SH-SY5Y (cell line): ENCODE data around the gene PTGDR.

Source experiments
- GATA2 ChIP-seq: IDR thresholded peaks from 2 replicates; pipeline ENCODE4 v1.6.1; 2011; ENCODE audit warnings: mild to moderate bottlenecking, low read depth, low read length
- GATA3 ChIP-seq: IDR thresholded peaks from 2 replicates; pipeline ENCODE4 v1.6.1; 2011; ENCODE audit warnings: low read depth, mild to moderate bottlenecking, low read length, moderate library complexity

PTGDR gene

DNA sequence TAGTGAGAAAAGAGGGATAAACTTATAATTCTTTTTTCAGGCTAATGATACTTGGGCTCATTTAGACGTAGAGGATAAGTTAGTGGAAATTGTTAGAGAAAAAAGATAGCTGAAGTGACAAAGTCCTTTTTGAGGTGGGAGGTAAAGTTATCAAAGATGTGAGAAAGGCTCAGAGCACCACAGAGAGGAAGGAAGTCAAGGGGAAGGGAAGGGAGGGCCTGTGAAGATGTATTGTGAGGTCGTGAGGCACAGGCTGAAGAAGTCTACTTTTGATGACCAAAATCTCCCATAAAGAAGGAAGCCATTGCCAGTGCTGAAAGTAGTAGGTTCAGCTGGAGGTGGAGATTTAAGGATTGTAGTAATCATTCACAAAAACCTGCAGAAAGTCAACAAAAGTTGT lies 19.4 kb upstream of the PTGDR start:
- TF ChIP-seq GATA2: no peak
- no peak for TF ChIP-seq GATA3

DNA sequence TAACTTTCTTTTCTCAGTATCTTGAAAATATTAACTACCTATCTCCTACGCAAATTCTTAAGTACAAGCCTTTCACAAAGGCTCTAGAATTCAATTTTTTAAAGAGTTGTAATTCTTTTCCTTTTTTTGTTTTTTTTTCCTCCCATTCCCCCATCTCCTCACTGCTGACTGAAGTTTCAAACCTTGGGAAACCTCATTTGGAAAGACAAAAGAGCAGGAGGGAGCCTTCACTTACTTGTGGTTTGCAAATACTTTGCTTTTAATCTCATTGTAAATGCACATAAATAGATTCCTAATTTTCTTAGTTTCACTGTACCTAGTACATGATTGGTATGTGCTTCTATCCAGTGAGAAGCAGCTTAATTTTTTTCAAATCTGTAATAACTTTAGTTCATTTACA lies 15.8 kb upstream of the PTGDR start:
- TF ChIP-seq GATA3 (no peak), GATA2 (no peak)

DNA sequence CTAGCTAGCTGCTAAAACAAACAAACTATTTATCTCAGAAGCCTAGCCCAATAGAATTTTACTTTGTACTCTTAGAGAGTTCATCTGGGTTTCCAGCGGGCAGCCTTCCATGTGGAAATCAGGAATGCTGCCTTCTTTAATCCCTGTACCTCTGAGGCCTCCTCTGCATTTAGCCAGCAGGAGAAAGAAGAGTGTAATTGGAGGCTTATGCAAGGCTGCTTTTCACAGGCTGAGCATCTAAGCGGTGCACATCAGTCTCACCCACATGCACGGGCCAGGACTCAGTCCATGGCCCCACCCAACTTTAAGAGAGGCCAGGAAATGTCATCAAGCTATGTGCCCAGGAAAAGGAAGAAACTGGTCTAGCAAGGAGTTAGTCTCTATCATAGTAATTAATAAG lies 14.0 kb upstream of the PTGDR start:
- TF ChIP-seq GATA2: no peak

DNA sequence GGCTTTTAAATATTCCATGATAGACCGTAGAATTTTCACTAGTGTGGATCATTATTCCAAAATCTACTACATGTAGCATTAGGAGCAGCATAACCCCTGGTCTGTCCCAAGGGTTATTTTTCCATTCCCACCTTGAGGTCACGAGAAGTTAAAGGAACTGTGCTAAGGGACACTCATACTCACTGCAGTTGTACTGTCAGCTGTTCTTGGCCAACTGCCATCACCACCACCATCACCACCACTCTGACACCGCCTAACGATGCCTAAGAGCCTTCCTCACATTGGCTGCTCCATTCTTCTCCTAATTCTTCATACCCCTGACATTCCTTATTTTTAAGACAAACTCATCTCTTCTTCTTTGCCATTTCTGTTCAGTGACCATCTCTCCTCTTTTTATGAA lies 13.4 kb upstream of the PTGDR start:
- no peak for TF ChIP-seq GATA2
- TF ChIP-seq GATA3: no peak

DNA sequence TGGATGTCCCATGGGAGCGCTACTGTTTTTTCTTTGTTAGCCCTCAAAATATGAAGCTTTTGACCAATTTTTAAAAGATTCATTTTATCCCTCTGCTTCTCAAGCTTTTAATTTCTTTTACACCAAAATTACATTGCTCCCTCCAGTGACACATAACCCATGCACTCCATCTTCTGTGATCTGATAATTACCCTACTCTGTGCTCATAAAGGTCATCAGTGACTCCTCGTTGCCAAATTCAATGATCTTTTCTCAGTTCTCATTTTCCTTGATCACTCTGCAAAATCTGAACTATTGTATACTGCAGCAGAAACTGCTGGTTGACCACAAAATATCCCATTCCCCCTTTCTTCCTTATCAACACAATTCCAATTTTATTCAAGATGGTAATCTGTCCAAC lies 8.7 kb upstream of the PTGDR start:
- TF ChIP-seq GATA2 (no peak), GATA3 (no peak)

DNA sequence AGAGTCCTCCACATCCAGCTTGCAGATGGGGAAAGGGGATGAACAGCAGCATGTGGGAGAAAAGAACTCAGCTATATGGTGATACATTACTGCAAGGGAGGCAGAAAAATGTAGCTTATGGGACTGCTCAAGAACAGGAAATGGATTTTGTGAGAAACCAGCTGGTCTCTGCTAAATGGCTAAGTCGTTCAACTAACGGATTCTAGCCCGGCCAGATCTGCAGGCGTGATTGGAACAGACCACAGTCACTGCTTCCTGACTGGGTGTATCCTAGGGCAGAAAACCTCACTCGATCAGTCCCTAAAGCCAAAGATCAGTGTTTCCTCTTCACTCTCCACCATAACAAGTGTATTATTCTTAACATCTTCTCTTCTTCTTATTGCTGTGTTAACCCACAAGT lies 8.1 kb upstream of the PTGDR start:
- TF ChIP-seq GATA2 (no peak), GATA3 (no peak)

DNA sequence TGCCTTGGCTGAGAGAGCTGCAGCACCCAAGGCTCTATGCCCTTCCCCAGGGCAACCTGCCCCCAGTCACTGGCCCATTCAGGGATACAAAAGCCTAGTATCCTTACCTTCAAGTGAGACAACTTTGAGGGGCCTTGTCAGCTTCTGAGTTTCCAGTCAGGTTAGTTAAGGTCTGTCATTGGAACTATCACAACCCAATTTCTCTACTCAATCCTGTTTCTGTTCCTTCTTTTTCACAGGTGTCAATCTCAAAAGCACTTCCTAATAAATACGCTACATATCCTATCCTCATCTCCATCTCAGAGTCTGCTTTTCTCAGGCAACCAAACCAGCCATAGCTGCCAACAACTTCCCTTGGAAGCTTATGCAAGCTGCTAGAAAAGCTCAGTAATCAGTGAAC lies 4.9 kb upstream of the PTGDR start:
- TF ChIP-seq GATA2 (no peak), GATA3 (no peak)

DNA sequence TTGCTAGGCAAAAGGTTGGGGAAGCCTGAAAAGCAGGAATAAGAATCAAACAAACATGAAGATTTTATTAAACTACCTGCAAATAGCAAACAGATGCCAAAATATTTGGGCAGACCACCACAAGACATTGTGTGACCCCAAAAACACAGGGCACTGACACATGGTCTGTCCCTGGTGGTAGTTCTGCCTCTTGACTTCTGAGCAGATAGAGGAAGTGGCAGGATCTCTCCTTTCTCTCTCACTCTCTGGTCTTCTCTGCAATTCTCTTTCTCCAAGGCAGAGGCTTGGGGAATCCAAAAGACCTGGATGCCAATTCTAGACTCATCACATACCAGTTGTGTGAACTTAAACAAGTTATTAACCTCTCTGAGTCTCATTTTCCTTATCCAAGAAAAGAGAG lies 4.3 kb upstream of the PTGDR start:
- TF ChIP-seq GATA2 (no peak), GATA3 (no peak)

DNA sequence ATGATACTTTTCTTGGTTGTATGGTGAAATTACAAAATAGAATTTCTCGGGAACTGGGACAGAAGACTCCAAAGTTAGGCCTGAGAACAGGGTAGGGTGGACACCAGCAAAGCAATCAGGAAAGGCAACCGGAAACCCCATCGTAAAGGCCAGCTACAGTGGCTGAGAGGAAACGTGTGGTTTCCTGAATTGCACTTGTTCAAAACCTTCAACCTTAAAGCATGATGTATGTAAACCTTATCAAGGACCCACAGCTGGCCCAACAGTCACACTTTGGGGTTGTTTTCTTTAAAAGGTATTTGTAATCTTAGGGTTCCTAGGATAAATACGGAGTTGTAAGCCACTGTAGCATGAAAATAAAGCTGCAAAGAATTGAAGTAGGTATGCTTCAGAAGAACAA lies 2.2 kb upstream of the PTGDR start:
- no peak for TF ChIP-seq GATA3
- TF ChIP-seq GATA2: no peak

DNA sequence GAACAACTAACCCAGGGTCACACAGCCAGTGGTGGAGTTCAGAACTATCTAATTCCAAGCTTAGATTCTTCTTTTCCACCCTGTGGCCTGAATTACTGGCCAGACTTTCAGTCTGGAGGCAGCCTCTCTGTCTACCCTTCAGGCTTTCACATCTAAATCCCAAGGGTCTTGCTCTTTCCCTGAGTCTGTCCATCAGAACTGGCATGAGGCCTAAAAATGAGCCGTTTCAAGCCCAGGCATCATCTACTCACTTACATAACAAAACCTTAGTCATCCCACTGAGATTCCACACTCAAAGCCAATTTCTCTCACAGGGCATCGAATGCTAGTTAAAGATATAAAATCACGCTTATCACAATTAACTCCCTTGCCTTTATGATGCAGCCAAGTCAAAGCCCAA lies 1.3 kb upstream of the PTGDR start:
- no peak for TF ChIP-seq GATA3
- TF ChIP-seq GATA2: no peak

DNA sequence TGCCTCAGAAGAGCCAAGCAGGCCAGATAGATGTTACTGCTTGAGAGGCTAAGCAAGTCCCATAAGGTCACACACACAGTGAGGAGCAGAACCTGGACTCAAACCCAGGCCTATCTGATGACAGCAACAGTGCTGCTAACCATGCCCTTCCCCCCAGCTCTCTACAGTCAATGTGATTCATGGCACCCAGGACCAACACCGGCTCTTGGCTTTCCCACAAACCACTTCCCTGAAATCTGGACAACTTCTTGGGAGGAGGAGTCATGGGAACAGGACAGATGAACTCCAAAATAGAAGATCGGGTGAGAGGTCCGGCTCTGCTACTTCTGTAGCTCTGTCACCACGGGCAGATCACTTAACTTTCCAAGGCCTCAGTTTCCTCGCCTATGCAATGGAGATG lies 716 bp upstream of the PTGDR start:
- TF ChIP-seq GATA2 (no peak), GATA3 (no peak)

DNA sequence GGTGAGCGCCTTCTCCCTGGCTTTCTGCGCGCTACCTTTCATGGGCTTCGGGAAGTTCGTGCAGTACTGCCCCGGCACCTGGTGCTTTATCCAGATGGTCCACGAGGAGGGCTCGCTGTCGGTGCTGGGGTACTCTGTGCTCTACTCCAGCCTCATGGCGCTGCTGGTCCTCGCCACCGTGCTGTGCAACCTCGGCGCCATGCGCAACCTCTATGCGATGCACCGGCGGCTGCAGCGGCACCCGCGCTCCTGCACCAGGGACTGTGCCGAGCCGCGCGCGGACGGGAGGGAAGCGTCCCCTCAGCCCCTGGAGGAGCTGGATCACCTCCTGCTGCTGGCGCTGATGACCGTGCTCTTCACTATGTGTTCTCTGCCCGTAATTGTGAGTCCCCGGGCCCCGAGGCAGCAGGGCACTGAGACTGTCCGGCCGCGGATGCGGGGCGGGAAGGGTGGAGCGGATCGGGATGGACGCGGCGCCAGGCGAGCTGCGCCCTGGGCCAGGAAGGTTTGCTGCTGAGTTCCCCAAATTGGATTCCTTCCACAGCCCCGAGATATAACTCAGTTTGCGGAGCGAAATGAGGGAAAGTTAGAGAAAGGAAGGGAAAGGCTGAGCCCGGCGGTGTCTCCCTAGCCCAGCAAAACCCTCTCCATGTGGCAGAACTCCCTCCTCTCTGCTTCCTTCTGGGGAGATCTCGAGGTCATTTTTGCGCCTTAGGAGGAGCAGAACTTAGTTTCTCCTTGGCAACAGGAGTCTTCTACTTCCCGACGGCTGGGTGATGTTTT lies 972 bp downstream of the PTGDR start:
- no peak for TF ChIP-seq GATA2
- TF ChIP-seq GATA3: no peak

DNA sequence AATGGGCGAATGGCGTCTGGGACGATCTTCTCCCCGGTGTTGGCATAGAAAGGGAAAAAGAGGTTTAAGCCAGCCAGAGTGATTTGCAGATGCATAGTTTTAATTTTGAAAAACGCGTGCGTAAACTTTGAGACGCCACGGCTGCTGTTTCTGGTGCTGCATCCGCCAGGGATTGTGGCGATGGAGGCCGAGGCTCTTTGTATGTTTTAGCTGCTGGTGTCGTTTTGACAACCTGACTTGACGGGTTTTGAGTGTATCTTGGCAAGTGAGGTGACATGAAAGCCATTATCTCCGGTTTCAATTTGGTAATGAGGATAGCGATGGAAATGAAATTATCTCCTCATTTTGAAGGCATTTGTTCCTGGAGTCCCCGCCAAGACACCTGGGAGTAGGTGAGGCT lies 1.6 kb downstream of the PTGDR start:
- no peak for TF ChIP-seq GATA3
- TF ChIP-seq GATA2: no peak

DNA sequence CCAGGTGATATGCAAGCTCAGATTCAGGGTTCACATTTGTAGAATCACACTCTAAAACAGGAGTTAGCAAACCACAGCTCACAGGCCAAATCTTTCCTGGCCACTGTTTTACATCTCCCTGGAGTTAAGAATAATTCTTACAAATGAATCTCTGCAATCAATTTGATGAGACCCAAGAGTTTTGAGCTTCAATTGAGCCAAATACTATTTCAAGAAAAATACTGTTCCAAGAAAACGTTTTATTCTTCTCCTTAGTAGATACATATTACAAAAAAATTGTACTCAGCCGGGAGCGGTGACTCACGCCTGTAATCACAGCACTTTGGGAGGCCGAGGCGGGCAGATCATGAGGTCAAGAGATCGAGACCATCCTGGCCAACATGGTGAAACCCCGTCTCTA lies 2.5 kb downstream of the PTGDR start:
- TF ChIP-seq GATA3 (no peak), GATA2 (no peak)

DNA sequence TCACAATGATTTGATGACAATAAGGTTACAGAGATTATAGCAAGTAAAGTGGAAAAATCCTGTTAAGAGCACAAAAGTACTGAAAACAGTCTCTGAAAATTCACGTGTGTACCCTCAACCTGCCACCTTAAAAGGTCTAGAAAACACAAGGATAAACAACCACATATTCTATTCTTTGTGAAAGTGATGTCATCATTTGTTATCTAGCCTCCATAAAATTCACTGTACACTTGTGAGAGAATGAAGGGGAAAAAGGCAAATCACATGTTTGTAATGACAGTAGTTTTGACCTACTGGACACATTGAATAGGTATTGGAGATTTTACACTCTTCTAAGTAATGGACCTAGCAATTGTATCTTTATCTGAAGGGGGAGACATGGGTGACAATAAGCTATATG lies 4.0 kb downstream of the PTGDR start:
- no peak for TF ChIP-seq GATA2
- TF ChIP-seq GATA3: no peak

DNA sequence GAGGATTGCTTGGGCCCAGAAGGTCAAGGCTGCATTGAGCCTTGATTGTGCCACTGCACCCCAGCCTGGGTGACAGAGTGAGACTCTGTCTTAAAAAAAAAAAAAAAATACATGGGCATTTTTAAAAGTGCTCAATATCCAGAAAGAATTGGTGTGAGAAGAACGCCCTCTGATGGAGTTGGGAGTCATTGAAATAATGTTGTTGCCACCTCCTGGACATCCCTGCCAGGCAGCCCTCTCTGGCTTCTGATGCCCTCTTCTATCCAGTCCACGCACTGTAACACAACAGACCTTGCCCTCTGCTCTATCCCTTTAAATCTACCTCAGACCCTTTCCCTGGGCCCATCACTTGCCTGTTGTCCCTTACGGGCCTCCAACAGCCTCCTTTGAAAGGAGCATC lies 4.9 kb downstream of the PTGDR start:
- no peak for TF ChIP-seq GATA2
- no peak for TF ChIP-seq GATA3

DNA sequence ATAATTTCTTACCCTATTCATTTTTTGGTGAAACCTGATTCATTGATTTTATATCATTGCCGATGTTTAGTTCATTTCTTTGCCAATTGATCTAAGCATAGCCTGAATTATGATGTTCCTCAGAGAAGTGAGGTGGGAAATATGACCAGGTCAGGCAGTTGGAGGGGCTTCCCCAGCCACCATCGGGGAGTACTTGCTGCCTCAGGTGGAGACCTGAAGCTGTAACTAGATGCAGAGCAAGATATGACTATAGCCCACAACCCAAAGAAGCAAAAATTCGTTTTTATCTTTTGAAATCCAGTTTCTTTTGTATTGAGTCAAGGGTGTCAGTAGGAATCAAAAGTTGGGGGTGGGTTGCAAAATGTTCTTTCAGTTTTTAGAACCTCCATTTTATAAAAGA lies 7.9 kb downstream of the PTGDR start:
- no peak for TF ChIP-seq GATA2
- no peak for TF ChIP-seq GATA3

DNA sequence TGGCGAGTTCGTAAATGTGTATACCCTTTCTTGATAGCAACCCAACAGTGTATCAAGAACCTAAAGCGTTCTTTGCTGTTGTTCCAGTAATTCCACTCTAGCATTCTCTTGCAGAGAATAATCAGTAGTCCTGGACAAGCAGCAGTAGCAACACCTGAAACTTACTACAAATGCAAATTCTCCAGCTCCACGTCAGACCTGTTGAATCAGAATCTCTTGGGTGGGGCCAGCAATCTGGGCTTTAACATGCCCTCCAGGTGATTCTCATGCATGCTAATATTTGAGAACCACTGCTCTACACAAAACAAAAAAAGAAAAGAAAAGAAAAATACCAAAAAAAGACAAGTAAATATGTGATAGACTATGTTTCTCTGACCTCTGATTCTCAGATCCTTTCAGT lies 10.1 kb downstream of the PTGDR start:
- TF ChIP-seq GATA3: no peak
- no peak for TF ChIP-seq GATA2

DNA sequence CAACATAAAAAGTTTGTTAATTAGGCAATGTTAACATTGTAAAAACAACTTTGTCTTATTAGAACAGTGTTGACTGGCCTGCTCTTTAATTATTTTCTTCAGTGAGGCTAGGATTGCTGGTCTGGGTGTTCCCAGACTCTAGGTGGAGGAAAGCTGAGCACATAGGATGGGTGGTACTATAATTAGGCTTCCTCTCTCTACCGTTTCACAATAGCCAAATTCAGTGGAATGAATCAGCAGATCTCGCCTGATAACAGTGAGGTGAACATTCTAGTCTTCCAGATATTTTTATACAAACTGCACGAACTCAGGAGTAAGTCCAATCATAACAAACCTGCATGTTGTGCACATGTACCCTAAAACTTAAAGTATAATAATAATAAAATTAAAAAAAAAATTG lies 11.9 kb downstream of the PTGDR start:
- TF ChIP-seq GATA2 (no peak), GATA3 (no peak)
